ENCODE measurements around the gene NUP93. TPM values are rescaled to one million over a fixed set of nuclear protein-coding genes. Genes with fewer than 3 reads are reported as not detected.

Gene NUP93
- total RNA-seq, 1 experiment from 2014 or later, result 60.2 TPM

DNA sequence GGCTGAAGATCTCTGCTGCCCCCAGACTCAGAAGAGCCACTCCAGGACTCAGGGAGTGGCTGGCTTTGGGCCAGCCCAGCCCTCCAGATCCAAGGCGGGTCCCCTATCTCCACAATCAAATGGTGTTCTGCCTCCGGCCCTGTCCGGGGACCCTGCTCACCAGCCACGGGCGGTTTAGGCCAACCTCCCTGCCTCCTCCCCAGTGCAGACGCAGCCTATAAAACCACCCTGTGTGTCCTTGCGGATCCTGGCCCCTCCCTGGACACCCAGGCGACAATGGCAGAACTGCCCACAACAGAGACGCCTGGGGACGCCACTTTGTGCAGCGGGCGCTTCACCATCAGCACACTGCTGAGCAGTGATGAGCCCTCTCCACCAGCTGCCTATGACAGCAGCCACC is 135.0 kb downstream of the NUP93 start, which contains the start of gene SLC12A3:
SLC12A3 (plus strand) TSS at position 248 of the 400 bp plus-strand sequence; CDS start at position 277, 29 bp downstream.
- CTCF ChIA-PET, result interaction anchor here (0.6 to 1.4 kb wide), 7 partner anchors 12 to 589 kb away, joined by 3 to 4 read pairs (median 3); no protein-coding TSS in a partner anchor
- Mint-ChIP-seq H3K4me3 (ENCODE audit: unreplicated experiment) (no peak within 1 kb of the TSS), H3K36me3 (ENCODE audit: insufficient read depth, unreplicated experiment) (no peaks in the 10 kb centered on the region), H3K9me3 (ENCODE audit: unreplicated experiment) (no peaks in the 10 kb centered on the region), H3K27me3 (ENCODE audit: insufficient read depth, unreplicated experiment) (no peaks in the 10 kb centered on the region), H3K27ac (ENCODE audit: low read depth, unreplicated experiment) (no peak within 1 kb of the TSS), H3K4me1 (ENCODE audit: insufficient read depth, unreplicated experiment) (peaks cover 6% of the 10 kb centered on the region)
- intact Hi-C loops (cut with micrococcal nuclease), result loop anchor here (5.0 kb wide), 2 partner anchors 67 to 217 kb away; partner anchors contain the start of gene HERPUD1
- DNase-seq (ENCODE audit: unreplicated experiment), result no peak
- TF ChIP-seq, protein P1, sequence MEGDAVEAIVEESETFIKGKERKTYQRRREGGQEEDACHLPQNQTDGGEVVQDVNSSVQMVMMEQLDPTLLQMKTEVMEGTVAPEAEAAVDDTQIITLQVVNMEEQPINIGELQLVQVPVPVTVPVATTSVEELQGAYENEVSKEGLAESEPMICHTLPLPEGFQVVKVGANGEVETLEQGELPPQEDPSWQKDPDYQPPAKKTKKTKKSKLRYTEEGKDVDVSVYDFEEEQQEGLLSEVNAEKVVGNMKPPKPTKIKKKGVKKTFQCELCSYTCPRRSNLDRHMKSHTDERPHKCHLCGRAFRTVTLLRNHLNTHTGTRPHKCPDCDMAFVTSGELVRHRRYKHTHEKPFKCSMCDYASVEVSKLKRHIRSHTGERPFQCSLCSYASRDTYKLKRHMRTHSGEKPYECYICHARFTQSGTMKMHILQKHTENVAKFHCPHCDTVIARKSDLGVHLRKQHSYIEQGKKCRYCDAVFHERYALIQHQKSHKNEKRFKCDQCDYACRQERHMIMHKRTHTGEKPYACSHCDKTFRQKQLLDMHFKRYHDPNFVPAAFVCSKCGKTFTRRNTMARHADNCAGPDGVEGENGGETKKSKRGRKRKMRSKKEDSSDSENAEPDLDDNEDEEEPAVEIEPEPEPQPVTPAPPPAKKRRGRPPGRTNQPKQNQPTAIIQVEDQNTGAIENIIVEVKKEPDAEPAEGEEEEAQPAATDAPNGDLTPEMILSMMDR (IDR thresholded peaks at IDR 0.05; ENCODE audit: unreplicated experiment), result no peak
- POLR2A ChIA-PET, result interaction anchor here (1.7 kb wide), 1 partner anchor 69 kb away, joined by 4 read pairs; no protein-coding TSS in a partner anchor
- BruUV-seq (replicated peaks), result no TSS peak

DNA sequence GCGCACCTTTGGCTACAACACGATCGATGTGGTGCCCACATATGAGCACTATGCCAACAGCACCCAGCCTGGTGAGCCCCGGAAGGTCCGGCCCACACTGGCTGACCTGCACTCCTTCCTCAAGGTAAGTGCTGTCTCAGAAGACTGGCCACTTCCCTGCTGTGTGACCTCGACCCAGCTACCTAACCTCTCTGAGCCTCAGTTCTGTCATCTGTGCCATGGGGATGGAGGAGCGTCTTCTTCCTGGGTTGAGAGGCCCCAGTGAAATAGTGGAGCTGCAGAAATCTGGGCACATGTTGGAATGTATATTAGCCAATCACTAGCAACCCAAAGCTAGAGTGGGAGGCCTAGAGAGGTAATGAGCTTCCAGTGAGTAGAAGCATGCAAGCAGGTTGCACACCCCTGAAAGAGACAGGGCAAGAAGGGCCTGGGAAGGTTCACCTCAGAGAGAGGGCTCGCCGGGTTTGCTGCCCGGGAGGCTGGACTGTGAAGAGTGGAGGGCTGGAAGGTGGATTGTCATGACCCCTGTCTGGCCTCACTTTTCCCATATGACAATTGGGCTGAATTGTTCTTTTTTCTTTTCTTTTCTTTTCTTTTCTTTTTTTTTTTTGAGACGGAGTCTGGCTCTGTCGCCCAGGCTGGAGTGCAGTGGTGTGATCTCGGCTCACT is 135.6 kb downstream of the NUP93 start:
- intact Hi-C loops (cut with micrococcal nuclease), result loop anchor here (5.0 kb wide), 2 partner anchors 67 to 217 kb away; partner anchors contain the start of gene HERPUD1
- no peak overlapping the region for H3K27ac Mint-ChIP-seq (ENCODE audit: low read depth, unreplicated experiment)

DNA sequence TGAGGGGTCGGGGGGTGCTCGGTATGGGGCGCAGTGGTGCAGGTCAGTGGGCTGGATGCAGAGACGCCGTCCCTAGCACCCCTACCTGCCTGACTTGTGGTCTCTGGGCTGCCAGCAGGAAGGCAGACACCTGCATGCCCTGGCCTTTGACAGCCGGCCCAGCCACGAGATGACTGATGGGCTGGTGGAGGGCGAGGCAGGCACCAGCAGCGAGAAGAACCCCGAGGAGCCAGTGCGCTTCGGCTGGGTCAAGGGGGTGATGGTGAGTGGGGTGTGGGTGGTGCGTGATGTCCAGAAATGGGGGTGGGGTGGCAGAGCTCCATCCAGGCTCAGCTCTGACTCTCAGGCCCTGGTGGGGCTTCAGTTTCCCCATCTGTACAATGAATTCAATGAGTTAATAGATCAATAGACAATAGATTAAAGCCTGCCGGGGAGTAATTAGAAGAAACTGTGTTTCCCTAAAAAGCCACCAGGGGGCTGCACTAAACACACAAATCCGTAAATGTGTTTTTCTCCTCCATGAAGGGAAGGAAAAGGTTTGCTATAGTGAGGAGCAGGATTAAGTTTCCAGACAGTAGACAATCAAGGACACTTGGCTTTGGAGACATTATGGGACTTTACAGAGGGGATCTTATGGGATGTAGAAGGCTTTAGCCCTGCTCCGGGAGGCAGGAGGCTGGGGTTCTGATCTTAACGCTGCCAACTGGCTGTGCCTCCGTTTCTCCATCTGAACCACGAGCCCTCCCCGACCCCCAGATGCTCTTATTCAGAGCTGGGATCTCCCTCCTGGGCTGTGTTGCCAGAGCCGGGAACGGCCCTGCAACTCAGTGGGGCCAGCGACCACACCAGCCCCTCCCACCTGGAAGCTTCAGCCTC is 137.3 kb downstream of the NUP93 start:
- Mint-ChIP-seq H3K9me3 (ENCODE audit: unreplicated experiment) (no peaks in the 10 kb centered on the region), H3K27me3 (ENCODE audit: insufficient read depth, unreplicated experiment) (no peaks in the 10 kb centered on the region), H3K4me1 (ENCODE audit: insufficient read depth, unreplicated experiment) (peaks cover 5% of the 10 kb centered on the region), H3K36me3 (ENCODE audit: insufficient read depth, unreplicated experiment) (no peaks in the 10 kb centered on the region), H3K4me3 (ENCODE audit: unreplicated experiment) (no peak overlapping the region), H3K27ac (ENCODE audit: low read depth, unreplicated experiment) (no peak overlapping the region)
- TF ChIP-seq, protein P1 (IDR thresholded peaks at IDR 0.05; ENCODE audit: unreplicated experiment), result peak; percentile 66
- CTCF ChIA-PET, result interaction anchor here (0.5 to 3.5 kb wide), 33 partner anchors 8 to 1458 kb away, joined by 3 to 27 read pairs (median 4); no protein-coding TSS in a partner anchor
- DNase-seq (ENCODE audit: unreplicated experiment), result peak; percentile 63
- intact Hi-C loops (cut with micrococcal nuclease), result loop anchor here (1.0 to 5.0 kb wide), 4 partner anchors 65 to 301 kb away; partner anchors contain the start of gene HERPUD1
- no TSS peak for BruUV-seq (replicated peaks)
- POLR2A ChIA-PET, result interaction anchor here (2.4 kb wide), 1 partner anchor 65 kb away, joined by 12 read pairs; the partner anchor contains the start of gene HERPUD1

More for the DNA sequence above, 135.6 kb downstream of the NUP93 start:
- BruUV-seq (replicated peaks), result no TSS peak
- TF ChIP-seq, protein P1 (IDR thresholded peaks at IDR 0.05; ENCODE audit: unreplicated experiment), result no peak
- Mint-ChIP-seq H3K27me3 (ENCODE audit: insufficient read depth, unreplicated experiment) (no peaks in the 10 kb centered on the region), H3K9me3 (ENCODE audit: unreplicated experiment) (no peaks in the 10 kb centered on the region), H3K4me1 (ENCODE audit: insufficient read depth, unreplicated experiment) (peaks cover 6% of the 10 kb centered on the region), H3K36me3 (ENCODE audit: insufficient read depth, unreplicated experiment) (no peaks in the 10 kb centered on the region), H3K4me3 (ENCODE audit: unreplicated experiment) (no peak overlapping the region)
- ChIA-PET POLR2A (interaction anchor here (1.7 kb wide), 1 partner anchor 68 kb away, joined by 4 read pairs; no protein-coding TSS in a partner anchor), CTCF (interaction anchor here (0.6 to 2.1 kb wide), 8 partner anchors 10 to 589 kb away, joined by 3 to 11 read pairs (median 4); no protein-coding TSS in a partner anchor)
- DNase-seq (ENCODE audit: unreplicated experiment), result no peak

All from MCF 10A (cell line).